ENCODE measurements around the gene ARMC9.

GRCh38 chr2:231211486-231211885 is 13.1 kb downstream of the ARMC9 start:
- TF ChIP-seq CTCF (IDR thresholded peaks at IDR 0.05), result no peak
- TF ChIP-seq POLR2A (IDR thresholded peaks at IDR 0.05), result no peak

All from body of pancreas (tissue), 4 donors.